Keratinocyte (primary cell): ENCODE measurements around the gene SLC39A3. TPM values are rescaled to one million over a fixed set of nuclear protein-coding genes. Genes with fewer than 3 reads are reported as not detected.

Experiments used
- DNase-seq: peaks from one replicate; pipeline ENCODE4 v3.0.0-alpha.2; 2011; ENCODE audit warnings: low read depth, missing footprints, low spot score
- FAIRE-seq: peaks from 2 replicates; lab custom pipeline; 2011; peaks lifted over from hg19 to GRCh38; lab: Jason Lieb, UNC
- H2AFZ ChIP-seq: 2 replicates; pipeline ENCODE4 v1.6.0; 2012; ENCODE audit warnings: low read length, control low read depth, inconsistent platforms; ENCODE audit not compliant: control insufficient read depth
- H3K27ac ChIP-seq: 2 replicates; pipeline ENCODE4 v1.5.1; 2011; ENCODE audit warnings: low read length; ENCODE audit not compliant: control insufficient read depth, insufficient read depth
- H3K27me3 ChIP-seq: 3 replicates; pipeline ENCODE4 v1.6.0; 2011; ENCODE audit warnings: low read length; ENCODE audit not compliant: control insufficient read depth, insufficient read depth; ENCODE audit errors: extremely low read depth
- H3K36me3 ChIP-seq, 2 experiments: 2 replicates in 1 of 2; 3 replicates in 1 of 2; pipeline ENCODE4 v1.5.1; 2011; ENCODE audit warnings: low read length in 2 of 2, mild to moderate bottlenecking in 1 of 2; ENCODE audit not compliant: control insufficient read depth in 2 of 2, insufficient read depth in 2 of 2; ENCODE audit errors: extremely low read depth in 1 of 2
- H3K4me1 ChIP-seq: 3 replicates; pipeline ENCODE4 v1.5.1; 2011; ENCODE audit warnings: low read length; ENCODE audit not compliant: control insufficient read depth, insufficient read depth; ENCODE audit errors: extremely low read depth
- H3K4me2 ChIP-seq: 3 replicates; pipeline ENCODE4 v1.6.0; 2011; ENCODE audit warnings: low read depth, low read length; ENCODE audit not compliant: control insufficient read depth, insufficient read depth; ENCODE audit errors: extremely low read depth
- H3K4me3 ChIP-seq, 3 experiments: fragments of 200-600 bp in 1 of 3; sonication (generic) in 1 of 3; 2 replicates in 2 of 3; 3 replicates in 1 of 3; pipeline ENCODE4 v1.5.1; 2011 to 2016; ENCODE audit warnings: low read length in 3 of 3, mild to moderate bottlenecking in 3 of 3, control low read depth in 2 of 3, inconsistent platforms in 1 of 3, low read depth in 1 of 3, mixed read lengths in 1 of 3, mixed run types in 1 of 3, moderate library complexity in 1 of 3; ENCODE audit not compliant: control insufficient read depth in 2 of 3, insufficient read depth in 2 of 3; ENCODE audit errors: extremely low read depth in 1 of 3
- H3K79me2 ChIP-seq: 2 replicates; pipeline ENCODE4 v1.6.0; 2012; ENCODE audit warnings: low read length; ENCODE audit not compliant: control insufficient read depth, insufficient read depth
- H3K9ac ChIP-seq: 3 replicates; pipeline ENCODE4 v1.6.0; 2011; ENCODE audit warnings: low read length; ENCODE audit not compliant: control insufficient read depth, insufficient read depth; ENCODE audit errors: extremely low read depth
- H3K9me1 ChIP-seq: 3 replicates; pipeline ENCODE4 v1.6.0; 2011; ENCODE audit warnings: low read length; ENCODE audit not compliant: control insufficient read depth, insufficient read depth; ENCODE audit errors: extremely low read depth
- H3K9me3 ChIP-seq: 2 replicates; pipeline ENCODE4 v1.5.1; 2012; ENCODE audit warnings: low read depth, low read length; ENCODE audit not compliant: control insufficient read depth
- H4K20me1 ChIP-seq: 3 replicates; pipeline ENCODE4 v1.6.0; 2011; ENCODE audit warnings: low read length; ENCODE audit not compliant: control insufficient read depth, insufficient read depth; ENCODE audit errors: extremely low read depth
- EZH2 ChIP-seq: IDR thresholded peaks from one replicate; pipeline ENCODE4 v1.6.1; 2012; ENCODE audit warnings: inconsistent platforms, mild to moderate bottlenecking, low read length, moderate library complexity
- dilution Hi-C: fragments of 300-500 bp; cut with MboI; formaldehyde crosslinking; loops from one replicate; pipeline ENCODE4 v1.7.0; 2020; ENCODE audit warnings: low sequenced_read_pairs; ENCODE audit not compliant: extremely low pct_ligation_motif_present
- polyA plus RNA-seq, 5 experiments: library from polyadenylated mRNA; depleted of rRNA in 3 of 5; stranded (reverse) in 3 of 5; stranded (forward) in 1 of 5; unstranded in 1 of 5; fragments of >200 nt; gene quantifications; 1 replicate in 1 of 5; 2 replicates in 3 of 5; 3 replicates in 1 of 5; pipeline versions ENCODE4 v1.2.1 to v1.2.3, GENCODE V29; 2011 to 2012; ENCODE audit warnings: missing spikeins in 2 of 5, low read depth in 1 of 5, low replicate concordance in 1 of 5
- TF ChIP-seq, protein P1 (sequence below), 3 experiments: IDR thresholded peaks in 1 of 3; conservative IDR thresholded peaks in 1 of 3; optimal IDR thresholded peaks in 1 of 3; 2 replicates in 2 of 3; 3 replicates in 1 of 3; pipeline versions ENCODE3 to v1.5.1; 2011; ENCODE audit warnings: low read length in 3 of 3, mild to moderate bottlenecking in 3 of 3, moderate library complexity in 2 of 3, control low read depth in 1 of 3, inconsistent platforms in 1 of 3; ENCODE audit not compliant: insufficient read depth in 2 of 3; ENCODE audit errors: extremely low read depth in 1 of 3

Gene SLC39A3
- polyA plus RNA-seq, 1 donor (not counting 4 experiments of a cell fraction or from before 2014, with no cell fraction given) = 26.2 TPM

DNA sequence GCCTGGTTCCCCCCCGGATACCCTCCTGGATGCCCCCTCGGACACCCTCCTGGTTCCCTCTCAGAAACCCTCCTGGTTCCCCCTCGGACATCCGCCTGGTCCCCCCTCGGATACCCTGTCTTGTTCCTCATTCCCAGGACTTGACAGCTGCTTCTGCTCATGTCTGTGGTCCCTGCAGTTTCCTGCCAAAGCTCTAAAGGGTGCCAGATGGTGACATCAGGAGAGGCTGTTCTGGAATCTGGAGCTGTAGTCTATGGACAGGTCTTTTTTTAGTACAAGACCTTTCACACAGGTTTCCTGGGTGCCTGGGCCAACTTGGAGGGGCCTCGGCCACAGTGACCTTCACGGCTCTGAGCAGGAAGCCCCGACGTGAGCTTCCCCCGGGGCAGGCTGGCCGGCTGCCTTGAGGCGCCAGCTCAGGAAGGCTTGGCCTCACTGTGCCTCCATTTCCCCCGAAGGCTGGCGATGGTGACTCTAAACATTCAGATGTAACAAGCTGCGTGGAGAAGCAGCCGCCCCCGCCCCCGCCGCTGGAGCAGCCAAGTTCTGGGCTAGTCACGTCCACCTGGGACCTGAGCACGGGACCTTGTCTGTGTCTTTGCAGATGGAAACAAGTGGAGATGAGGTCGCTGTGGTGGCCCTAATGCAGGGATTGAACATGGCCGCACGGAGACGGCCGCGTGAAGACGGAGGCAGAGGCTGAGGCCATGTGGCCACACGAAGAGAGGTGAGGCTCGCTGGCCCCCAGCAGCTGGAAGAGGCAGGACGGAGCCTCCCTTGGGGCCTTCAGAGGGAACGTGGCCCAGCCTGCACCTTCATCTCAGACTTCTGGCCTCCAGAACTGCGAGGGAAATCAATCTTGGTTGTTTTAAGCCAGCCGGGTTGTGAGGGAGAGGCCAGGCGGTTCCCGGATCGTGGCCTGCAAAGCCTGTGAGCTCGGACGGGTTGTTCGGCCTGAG is 30.5 kb upstream of the SLC39A3 start:
- Histone ChIP-seq H3K9me3 (no peaks in the 10 kb centered on the region), H3K4me2 (no peak overlapping the region), H2AFZ (no peak overlapping the region), H3K27ac (no peak overlapping the region), H3K4me1 (no peaks in the 10 kb centered on the region), H4K20me1 (peaks cover 30% of the 10 kb centered on the region), H3K9me1 (no peaks in the 10 kb centered on the region), H3K4me3 (no peak overlapping the region), H3K9ac (no peak overlapping the region), H3K36me3 (peaks cover 15 to 20% of the 10 kb centered on the region in 2 experiments), H3K79me2 (peaks cover 67% of the 10 kb centered on the region), H3K27me3 (no peaks in the 10 kb centered on the region)
- DNase-seq = no peak
- TF ChIP-seq, protein P1, sequence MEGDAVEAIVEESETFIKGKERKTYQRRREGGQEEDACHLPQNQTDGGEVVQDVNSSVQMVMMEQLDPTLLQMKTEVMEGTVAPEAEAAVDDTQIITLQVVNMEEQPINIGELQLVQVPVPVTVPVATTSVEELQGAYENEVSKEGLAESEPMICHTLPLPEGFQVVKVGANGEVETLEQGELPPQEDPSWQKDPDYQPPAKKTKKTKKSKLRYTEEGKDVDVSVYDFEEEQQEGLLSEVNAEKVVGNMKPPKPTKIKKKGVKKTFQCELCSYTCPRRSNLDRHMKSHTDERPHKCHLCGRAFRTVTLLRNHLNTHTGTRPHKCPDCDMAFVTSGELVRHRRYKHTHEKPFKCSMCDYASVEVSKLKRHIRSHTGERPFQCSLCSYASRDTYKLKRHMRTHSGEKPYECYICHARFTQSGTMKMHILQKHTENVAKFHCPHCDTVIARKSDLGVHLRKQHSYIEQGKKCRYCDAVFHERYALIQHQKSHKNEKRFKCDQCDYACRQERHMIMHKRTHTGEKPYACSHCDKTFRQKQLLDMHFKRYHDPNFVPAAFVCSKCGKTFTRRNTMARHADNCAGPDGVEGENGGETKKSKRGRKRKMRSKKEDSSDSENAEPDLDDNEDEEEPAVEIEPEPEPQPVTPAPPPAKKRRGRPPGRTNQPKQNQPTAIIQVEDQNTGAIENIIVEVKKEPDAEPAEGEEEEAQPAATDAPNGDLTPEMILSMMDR (optimal IDR thresholded peaks at IDR 0.05 in 1 of 3, IDR thresholded peaks at IDR 0.05 in 1 of 3, conservative IDR thresholded peaks at IDR 0.05 in 1 of 3; ENCODE audit: extremely low read depth in 1 of 3, insufficient read depth in 2 of 3, low read length in 3 of 3) = no peak
- dilution Hi-C loops = no loop called here
- no peak for FAIRE-seq

DNA sequence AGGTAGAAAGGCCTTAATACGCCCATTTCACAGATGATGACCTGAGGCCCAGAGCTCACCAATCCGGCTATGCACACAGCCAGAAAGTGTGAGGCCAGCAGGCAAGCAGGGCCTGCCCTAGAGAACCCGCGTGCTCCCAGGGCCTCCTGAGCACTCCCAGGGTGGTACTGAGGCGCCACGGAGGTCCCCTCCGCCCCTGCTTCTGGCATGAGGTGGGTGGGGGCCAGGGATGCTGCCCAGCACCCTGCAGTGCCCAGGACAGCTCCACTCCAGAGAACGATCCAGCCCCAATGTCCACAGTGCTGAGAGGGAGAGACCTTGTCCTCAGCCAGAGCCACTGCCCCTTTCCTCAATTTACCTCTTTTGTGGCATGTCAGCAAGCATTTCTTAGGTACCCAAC is 29.4 kb upstream of the SLC39A3 start:
- Histone ChIP-seq H3K9me1 (no peaks in the 10 kb centered on the region), H3K9ac (no peak overlapping the region), H3K4me1 (no peaks in the 10 kb centered on the region), H3K79me2 (peaks cover 56% of the 10 kb centered on the region), H3K4me3 (no peak overlapping the region), H4K20me1 (peaks cover 20% of the 10 kb centered on the region), H3K4me2 (no peak overlapping the region), H3K36me3 (peaks cover 21 to 24% of the 10 kb centered on the region in 2 experiments), H3K27ac (no peak overlapping the region), H3K9me3 (no peaks in the 10 kb centered on the region), H3K27me3 (no peaks in the 10 kb centered on the region), H2AFZ (no peak overlapping the region)
- no peak for TF ChIP-seq EZH2
- TF ChIP-seq, protein P1 (optimal IDR thresholded peaks at IDR 0.05 in 1 of 3, IDR thresholded peaks at IDR 0.05 in 1 of 3, conservative IDR thresholded peaks at IDR 0.05 in 1 of 3; ENCODE audit: extremely low read depth in 1 of 3, insufficient read depth in 2 of 3, low read length in 3 of 3) = no peak
- dilution Hi-C loops = no loop called here
- FAIRE-seq (no peak), DNase-seq (no peak)
